HepG2 (cell line): ENCODE measurements around the gene B4GALT5. TPM values are rescaled to one million over a fixed set of nuclear protein-coding genes. Genes with fewer than 3 reads are reported as not detected.
A peak's percentile ranks its signal among the peaks of the same experiment; 100 is the strongest.

Experiments
- ARID2 ChIP-seq: sonication (generic); formaldehyde crosslinking; IDR thresholded peaks from 2 replicates; pipeline ENCODE4 v1.8.1; 2022; ENCODE audit warnings: mild to moderate bottlenecking, missing genetic modification reagents, borderline replicate concordance
- ARNT ChIP-seq: fragments of 450-650 bp; IDR thresholded peaks from 2 replicates; pipeline ENCODE4 v1.6.1; 2017
- ATF7 ChIP-seq, 2 experiments: fragments of 450-650 bp in 1 of 2; sonication (generic) in 1 of 2; formaldehyde crosslinking in 1 of 2; IDR thresholded peaks; 2 replicates each; pipeline versions ENCODE4 v1.4.0 to v1.6.1; 2016 to 2020; ENCODE audit warnings: antibody characterized with exemption in 1 of 2, mild to moderate bottlenecking in 1 of 2, missing genetic modification reagents in 1 of 2
- CHD4 ChIP-seq: fragments of 200-600 bp; sonication (generic); IDR thresholded peaks from 2 replicates; pipeline ENCODE4 v1.7.0; 2017; ENCODE audit warnings: mild to moderate bottlenecking, low read length, borderline replicate concordance
- FOSL1 ChIP-seq: sonication (generic); formaldehyde crosslinking; IDR thresholded peaks from 2 replicates; pipeline ENCODE4 v1.9.0; 2021; ENCODE audit warnings: missing genetic modification reagents, borderline replicate concordance
- HOXA3 ChIP-seq: sonication (generic); formaldehyde crosslinking; IDR thresholded peaks from 2 replicates; pipeline ENCODE4 v1.5.0; 2020; ENCODE audit warnings: missing genetic modification reagents
- IKZF5 ChIP-seq: IDR thresholded peaks from 2 replicates; pipeline ENCODE4 v1.6.1; 2018; ENCODE audit warnings: missing genetic modification reagents, mild to moderate bottlenecking, missing compliant biosample characterization
- KLF15 ChIP-seq: sonication (generic); formaldehyde crosslinking; IDR thresholded peaks from 2 replicates; pipeline ENCODE4 v1.8.1; 2023; ENCODE audit warnings: borderline replicate concordance, mild to moderate bottlenecking, inconsistent platforms, missing genetic modification reagents, mixed read lengths
- MAZ ChIP-seq, 2 experiments: sonication (generic) in 1 of 2; formaldehyde crosslinking in 1 of 2; IDR thresholded peaks; 2 replicates each; pipeline versions ENCODE4 v1.5.0 to v1.6.1; 2012 to 2020; ENCODE audit warnings: low read depth in 2 of 2, mild to moderate bottlenecking in 2 of 2, borderline replicate concordance in 1 of 2, improper control_type of control experiment in 1 of 2, low read length in 1 of 2, missing genetic modification reagents in 1 of 2, moderate library complexity in 1 of 2
- NCOA2 ChIP-seq: sonication (generic); formaldehyde crosslinking; IDR thresholded peaks from 2 replicates; pipeline ENCODE4 v1.8.0; 2022; ENCODE audit warnings: inconsistent platforms
- REST ChIP-seq, 2 experiments: IDR thresholded peaks; 2 replicates each; pipeline ENCODE4 v1.6.1; 2011 to 2012; ENCODE audit warnings: low read length in 2 of 2, borderline replicate concordance in 1 of 2, low read depth in 1 of 2, mild to moderate bottlenecking in 1 of 2, moderate library complexity in 1 of 2
- SMAD1 ChIP-seq: sonication (generic); formaldehyde crosslinking; IDR thresholded peaks from 2 replicates; pipeline ENCODE4 v1.4.0; 2020; ENCODE audit warnings: missing genetic modification reagents, low read depth, mild to moderate bottlenecking, borderline replicate concordance
- SMYD3 ChIP-seq: sonication (generic); formaldehyde crosslinking; IDR thresholded peaks from 2 replicates; pipeline ENCODE4 v1.8.1; 2023; ENCODE audit warnings: mild to moderate bottlenecking, missing genetic modification reagents
- TGIF2 ChIP-seq: IDR thresholded peaks from 2 replicates; pipeline ENCODE4 v1.6.1; 2016; ENCODE audit warnings: control low read depth, missing compliant biosample characterization
- TOE1 ChIP-seq: sonication (generic); formaldehyde crosslinking; IDR thresholded peaks from 2 replicates; pipeline ENCODE4 v1.4.0; 2020; ENCODE audit warnings: mild to moderate bottlenecking, missing genetic modification reagents
- ZC3H13 ChIP-seq: sonication (generic); formaldehyde crosslinking; IDR thresholded peaks from 2 replicates; pipeline ENCODE4 v1.8.1; 2023; ENCODE audit warnings: mild to moderate bottlenecking, missing genetic modification reagents, moderate library complexity
- ZNF10 ChIP-seq: sonication (generic); formaldehyde crosslinking; IDR thresholded peaks from 2 replicates; pipeline ENCODE4 v1.4.0; 2020; ENCODE audit warnings: mild to moderate bottlenecking, low read depth, missing genetic modification reagents, borderline replicate concordance
- ZNF143 ChIP-seq: sonication (generic); formaldehyde crosslinking; IDR thresholded peaks from 2 replicates; pipeline ENCODE4 v1.4.0; 2020; ENCODE audit warnings: missing genetic modification reagents
- ZNF180 ChIP-seq: sonication (generic); formaldehyde crosslinking; IDR thresholded peaks from 2 replicates; pipeline ENCODE4 v1.4.0; 2020; ENCODE audit warnings: low read depth, missing genetic modification reagents, borderline replicate concordance
- ZNF224 ChIP-seq: sonication (generic); formaldehyde crosslinking; IDR thresholded peaks from 2 replicates; pipeline ENCODE4 v1.5.0; 2020; ENCODE audit warnings: mild to moderate bottlenecking, missing genetic modification reagents
- ZNF282 ChIP-seq: fragments of 450-650 bp; IDR thresholded peaks from 2 replicates; pipeline ENCODE4 v1.6.1; 2018; ENCODE audit not compliant: partially characterized antibody
- ZNF317 ChIP-seq: sonication (generic); formaldehyde crosslinking; IDR thresholded peaks from 2 replicates; pipeline ENCODE4 v1.5.0; 2020; ENCODE audit warnings: mild to moderate bottlenecking, missing genetic modification reagents
- ZNF331 ChIP-seq: sonication (generic); formaldehyde crosslinking; IDR thresholded peaks from 2 replicates; pipeline ENCODE4 v1.4.0; 2020; ENCODE audit warnings: missing genetic modification reagents
- ZNF496 ChIP-seq: sonication (generic); formaldehyde crosslinking; IDR thresholded peaks from 2 replicates; pipeline ENCODE4 v1.8.1; 2023; ENCODE audit warnings: mild to moderate bottlenecking, moderate library complexity, missing genetic modification reagents; ENCODE audit not compliant: insufficient replicate concordance
- ZNF605 ChIP-seq: sonication (generic); formaldehyde crosslinking; IDR thresholded peaks from 2 replicates; pipeline ENCODE4 v1.8.0; 2022; ENCODE audit warnings: mild to moderate bottlenecking, missing genetic modification reagents
- ZNF616 ChIP-seq: sonication (generic); formaldehyde crosslinking; IDR thresholded peaks from 2 replicates; pipeline ENCODE4 v1.5.0; 2020; ENCODE audit warnings: low read depth, mild to moderate bottlenecking, missing genetic modification reagents
- ZNF629 ChIP-seq: sonication (generic); formaldehyde crosslinking; conservative IDR thresholded peaks from 2 replicates; pipeline ENCODE4 v1.5.0; 2020; ENCODE audit warnings: missing genetic modification reagents
- polyA plus RNA-seq, 8 experiments: library from polyadenylated mRNA; depleted of rRNA in 3 of 8; stranded (reverse) in 7 of 8; unstranded in 1 of 8; fragments of >200 nt; fragmentation: Illumina TruSeq in 4 of 8; extraction: Trizol in 4 of 8; gene quantifications; 2 replicates each; pipeline versions ENCODE4 v1.2.1 to v1.2.3, GENCODE V29; 2011 to 2016; ENCODE audit warnings: low read depth in 4 of 8, missing spikeins in 1 of 8, mixed read lengths in 1 of 8; ENCODE audit not compliant: insufficient read depth in 1 of 8
- total RNA-seq, 5 experiments: library from RNA; depleted of rRNA; stranded (reverse); fragments of >200 nt; fragmentation: Illumina TruSeq; extraction: Trizol; gene quantifications; 2 replicates each; pipeline ENCODE4 v1.2.3, GENCODE V29; 2016; ENCODE audit warnings: low read depth in 1 of 5

Gene B4GALT5
- total and polyA plus RNA-seq, 2 of the 13 experiments (the other 11 are each of a cell fraction or from before 2014, with no cell fraction given) = 27.3 to 30.9 TPM

- TF ChIP-seq ZNF496 (CRISPR knock-in tag) = no peak
- no peak for TF ChIP-seq FOSL1 (CRISPR knock-in tag)
- no peak for TF ChIP-seq ZNF317 (CRISPR knock-in tag)
- TF ChIP-seq IKZF5 (CRISPR knock-in tag) = no peak
- TF ChIP-seq HOXA3 (CRISPR knock-in tag) = no peak
- TF ChIP-seq ZNF282 = no peak
- TF ChIP-seq ZNF143 = 0 out of 2 replicates have a peak, but pooled peaks have one; percentile 36
- no peak for TF ChIP-seq ZNF224
- no peak for TF ChIP-seq TOE1
- peak; percentile 76; the same call in 1 of the 2 replicates for TF ChIP-seq ZNF629 (CRISPR knock-in tag)
- peak; percentile 91 for TF ChIP-seq CHD4
- no peak for TF ChIP-seq SMAD1 (CRISPR knock-in tag)
- TF ChIP-seq TGIF2 (CRISPR knock-in tag) = no peak
- TF ChIP-seq ARNT = no peak
- no peak for TF ChIP-seq ZNF616 (CRISPR knock-in tag)
- no peak for TF ChIP-seq REST (IDR thresholded peaks at IDR 0.05; ENCODE audit: borderline replicate concordance in 1 of 2, low read depth in 1 of 2, low read length in 2 of 2)
- TF ChIP-seq ATF7 (IDR thresholded peaks at IDR 0.05) = no peak
- TF ChIP-seq ATF7 (CRISPR knock-in tag; IDR thresholded peaks at IDR 0.05) = no peak
- no peak for TF ChIP-seq ARID2 (CRISPR knock-in tag)
- TF ChIP-seq ZNF331 (CRISPR knock-in tag) = no peak
- no peak for TF ChIP-seq ZNF10
- no peak for TF ChIP-seq NCOA2 (CRISPR knock-in tag)
- no peak for TF ChIP-seq ZC3H13
- no peak for TF ChIP-seq ZNF180 (CRISPR knock-in tag)
- TF ChIP-seq SMYD3 (CRISPR knock-in tag) = no peak
- TF ChIP-seq ZNF605 (CRISPR knock-in tag) = no peak
- TF ChIP-seq MAZ (IDR thresholded peaks at IDR 0.05; ENCODE audit: borderline replicate concordance, low read depth, low read length) = no peak
- TF ChIP-seq MAZ (CRISPR knock-in tag; IDR thresholded peaks at IDR 0.05; ENCODE audit: low read depth) = no peak
- TF ChIP-seq KLF15 (CRISPR knock-in tag) = no peak
These were observed 118.8 kb downstream of the B4GALT5 start (continued) for GRCh38 chr20:49594931-49595315.
